Ovary (tissue), 3 donors: ENCODE results near the gene UTRN.

ENCODE experiments used
- CTCF ChIP-seq, 3 donors: fragments of 450-650 bp in 2 of 3; fragments of 200-600 bp in 1 of 3; IDR thresholded peaks; one replicate each; pipeline versions ENCODE4 v1.5.1 to v1.8.0; 2016 to 2022; ENCODE audit warnings: antibody characterized with exemption in 3 of 3, mild to moderate bottlenecking in 1 of 3
- EP300 ChIP-seq: sonication (generic); formaldehyde crosslinking; IDR thresholded peaks from one replicate; pipeline ENCODE4 v1.6.1; 2017; ENCODE audit warnings: antibody characterized with exemption
- donor health status: DM: no; HTN: no; CAD: no.

GRCh38 chr6:144284783-144285547 is at the start of gene UTRN:
- TF ChIP-seq CTCF (IDR thresholded peaks at IDR 0.05): no peak
- TF ChIP-seq EP300: no peak
